ENCODE data around the gene SIM2.

DNA sequence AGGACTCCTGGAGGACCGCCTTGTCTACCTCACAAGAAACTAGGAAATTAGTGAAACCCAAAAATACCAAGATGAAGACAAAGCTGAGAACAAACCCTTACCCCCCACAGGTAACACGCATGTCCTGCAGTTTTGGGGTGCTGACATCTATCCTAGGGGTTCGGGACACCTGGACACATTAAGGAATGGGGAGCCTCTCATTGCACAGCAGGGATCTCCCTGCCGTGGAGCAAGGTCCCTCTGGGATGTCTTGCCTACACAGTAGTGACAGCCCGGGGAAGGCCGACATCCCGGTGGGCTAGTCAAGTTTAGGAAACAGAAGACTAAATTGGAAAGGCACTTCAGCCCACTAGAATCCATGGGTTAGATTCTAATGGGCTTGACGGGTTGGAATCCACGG lies 44.5 kb downstream of the SIM2 start:
- TF ChIP-seq CTCF (IDR thresholded peaks at IDR 0.05) (no peak), EP300 (IDR thresholded peaks at IDR 0.05) (no peak), POLR2A (IDR thresholded peaks at IDR 0.05) (no peak)
